ENCODE data around the gene PIP5K1A.
A peak's percentile ranks its signal among the peaks of the same experiment; 100 is the strongest.
"Not testable (repeated sequence)": the region's sequence is repeated elsewhere in the genome, so short reads cannot be mapped to it uniquely, and the experiment has no call there.

PIP5K1A gene, protein sequence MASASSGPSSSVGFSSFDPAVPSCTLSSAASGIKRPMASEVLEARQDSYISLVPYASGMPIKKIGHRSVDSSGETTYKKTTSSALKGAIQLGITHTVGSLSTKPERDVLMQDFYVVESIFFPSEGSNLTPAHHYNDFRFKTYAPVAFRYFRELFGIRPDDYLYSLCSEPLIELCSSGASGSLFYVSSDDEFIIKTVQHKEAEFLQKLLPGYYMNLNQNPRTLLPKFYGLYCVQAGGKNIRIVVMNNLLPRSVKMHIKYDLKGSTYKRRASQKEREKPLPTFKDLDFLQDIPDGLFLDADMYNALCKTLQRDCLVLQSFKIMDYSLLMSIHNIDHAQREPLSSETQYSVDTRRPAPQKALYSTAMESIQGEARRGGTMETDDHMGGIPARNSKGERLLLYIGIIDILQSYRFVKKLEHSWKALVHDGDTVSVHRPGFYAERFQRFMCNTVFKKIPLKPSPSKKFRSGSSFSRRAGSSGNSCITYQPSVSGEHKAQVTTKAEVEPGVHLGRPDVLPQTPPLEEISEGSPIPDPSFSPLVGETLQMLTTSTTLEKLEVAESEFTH

DNA sequence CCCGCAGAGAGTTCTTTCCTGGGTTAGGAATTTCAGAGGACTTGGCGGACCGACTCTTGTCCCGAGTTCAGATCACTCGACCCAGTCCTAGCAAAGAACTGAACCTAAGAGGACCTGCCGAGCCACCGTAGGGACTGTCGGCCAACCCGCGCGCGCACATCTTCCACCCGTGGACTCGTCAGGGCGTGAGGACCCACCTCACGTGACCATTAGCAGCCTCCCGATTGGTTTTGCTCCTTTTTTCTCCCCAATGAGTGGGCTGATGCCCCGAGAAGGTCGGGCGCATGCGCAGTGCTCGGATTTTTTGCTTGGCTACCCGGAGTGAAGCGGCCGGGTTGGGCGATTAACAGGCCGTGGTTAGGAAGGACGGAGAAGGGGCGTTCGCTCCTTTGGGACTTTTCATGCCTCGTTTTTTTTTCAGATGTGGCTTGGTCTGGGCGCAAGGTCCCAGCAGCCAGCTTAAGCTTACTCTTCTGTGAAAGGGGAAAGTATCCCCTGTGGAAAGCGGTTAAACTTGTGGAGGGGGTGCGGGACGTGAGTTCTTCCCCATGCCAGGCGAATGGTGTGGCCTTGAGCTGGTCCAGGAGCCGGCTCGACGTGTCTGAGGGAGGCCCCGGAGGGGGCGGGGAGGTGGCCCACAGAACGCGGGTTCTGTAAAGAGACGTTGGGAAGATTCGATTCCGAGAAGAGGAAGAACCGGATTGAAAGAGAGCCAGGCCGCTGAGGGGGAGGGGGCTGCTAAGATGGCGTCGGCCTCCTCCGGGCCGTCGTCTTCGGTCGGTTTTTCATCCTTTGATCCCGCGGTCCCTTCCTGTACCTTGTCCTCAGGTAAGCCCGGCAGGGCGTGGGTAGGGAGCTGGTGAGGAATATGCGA lies at the start of gene PIP5K1A:
Gene PIP5K1A, plus strand, starts transcription at position 299 of the 874 bp plus-strand sequence. Its CDS starts 445 bp downstream, at position 744.
- DNase-seq, result peak; percentile 98

DNA sequence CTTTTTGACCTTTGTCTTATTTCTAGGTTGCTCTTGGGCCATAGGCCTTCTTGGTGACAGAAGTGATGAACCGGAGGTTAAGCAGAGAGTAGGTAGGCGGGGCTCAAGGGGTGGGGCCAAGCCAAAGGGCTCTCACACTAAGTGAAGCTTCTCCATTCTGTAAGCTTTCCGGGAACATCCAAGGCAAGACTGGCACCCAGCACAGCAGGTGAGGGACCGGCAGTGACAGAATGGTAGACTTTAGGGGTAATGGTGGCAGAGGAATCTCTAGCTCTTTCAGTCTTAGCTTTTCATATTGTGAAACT lies 41.9 kb upstream of the PIP5K1A start, which contains the start of gene TNFAIP8L2:
Gene TNFAIP8L2, plus strand, starts transcription at position 135 of the 305 bp plus-strand sequence. CDS start 2,049 bp downstream, outside the sequence.
- DNase-seq, result peak; percentile 79

DNA sequence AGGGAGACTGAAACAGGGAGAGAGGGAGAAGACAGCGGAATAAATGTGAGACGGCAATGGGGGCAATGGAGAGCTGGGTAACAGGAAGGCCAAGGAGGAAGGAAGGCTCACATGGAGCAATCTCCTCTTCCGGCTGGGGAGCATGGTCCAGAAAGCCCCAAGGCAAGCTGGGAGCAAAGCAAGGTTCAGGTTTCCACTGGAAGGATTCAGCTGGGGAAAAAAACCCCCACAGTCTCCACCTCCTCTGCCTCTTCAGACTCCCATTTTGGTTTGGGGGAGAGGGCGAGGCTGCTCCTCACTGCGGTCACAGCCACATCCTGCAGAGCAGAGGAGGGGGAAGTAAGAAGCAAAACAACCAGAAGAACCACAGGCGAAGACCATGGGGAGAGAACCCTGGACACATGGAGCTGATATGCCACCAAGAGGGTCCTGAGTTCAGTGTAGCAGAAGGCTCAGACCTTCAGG lies 41.3 kb upstream of the PIP5K1A start:
- peak; percentile 45 for DNase-seq

DNA sequence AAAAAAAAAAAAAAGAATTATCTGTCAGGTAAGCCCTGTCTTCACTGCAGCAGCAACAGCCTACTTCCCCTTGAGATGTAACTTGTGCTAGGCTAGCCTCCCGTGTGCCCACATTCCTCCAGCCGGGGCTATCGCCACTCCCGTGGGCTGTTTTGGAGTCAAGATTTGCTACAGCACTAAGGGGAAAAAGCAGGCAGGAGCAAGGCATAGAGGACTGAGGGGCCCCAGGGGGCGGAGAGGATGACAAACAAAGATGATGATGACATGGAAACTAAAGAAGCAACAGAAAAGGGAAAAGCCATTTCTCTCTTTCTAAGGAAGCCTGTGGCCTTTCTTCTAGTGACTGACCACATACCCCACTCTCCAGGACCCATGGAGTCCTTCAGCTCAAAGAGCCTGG lies 40.0 kb upstream of the PIP5K1A start:
- DNase-seq, result peak; percentile 61

DNA sequence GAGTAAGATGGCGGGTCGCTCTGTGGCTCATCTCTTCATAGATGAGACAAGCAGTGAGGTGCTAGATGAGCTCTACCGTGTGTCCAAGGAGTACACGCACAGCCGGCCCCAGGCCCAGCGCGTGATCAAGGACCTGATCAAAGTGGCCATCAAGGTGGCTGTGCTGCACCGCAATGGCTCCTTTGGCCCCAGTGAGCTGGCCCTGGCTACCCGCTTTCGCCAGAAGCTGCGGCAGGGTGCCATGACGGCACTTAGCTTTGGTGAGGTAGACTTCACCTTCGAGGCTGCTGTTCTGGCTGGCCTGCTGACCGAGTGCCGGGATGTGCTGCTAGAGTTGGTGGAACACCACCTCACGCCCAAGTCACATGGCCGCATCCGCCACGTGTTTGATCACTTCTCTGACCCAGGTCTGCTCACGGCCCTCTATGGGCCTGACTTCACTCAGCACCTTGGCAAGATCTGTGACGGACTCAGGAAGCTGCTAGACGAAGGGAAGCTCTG lies 39.6 kb upstream of the PIP5K1A start:
- no peak for DNase-seq

DNA sequence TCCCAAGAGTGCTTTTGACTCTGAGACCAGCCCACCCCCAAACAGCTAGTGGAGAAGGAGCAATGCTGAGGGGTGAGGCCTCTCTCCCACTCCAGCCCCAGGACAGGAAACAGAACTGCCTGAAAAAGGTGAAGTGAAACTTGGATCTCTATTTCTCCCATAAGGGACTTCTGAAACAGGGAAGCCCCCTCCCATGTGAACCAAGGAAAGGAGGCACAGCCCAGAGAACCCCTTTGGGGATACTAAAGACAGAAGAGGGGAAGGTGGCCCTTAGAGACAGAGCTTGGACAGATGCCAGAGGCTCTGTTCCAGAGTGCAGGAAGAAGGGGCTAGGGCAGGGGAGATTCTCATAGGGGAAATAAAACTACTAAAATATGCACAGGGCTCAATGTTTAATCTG lies 39.0 kb upstream of the PIP5K1A start:
- no peak for DNase-seq

DNA sequence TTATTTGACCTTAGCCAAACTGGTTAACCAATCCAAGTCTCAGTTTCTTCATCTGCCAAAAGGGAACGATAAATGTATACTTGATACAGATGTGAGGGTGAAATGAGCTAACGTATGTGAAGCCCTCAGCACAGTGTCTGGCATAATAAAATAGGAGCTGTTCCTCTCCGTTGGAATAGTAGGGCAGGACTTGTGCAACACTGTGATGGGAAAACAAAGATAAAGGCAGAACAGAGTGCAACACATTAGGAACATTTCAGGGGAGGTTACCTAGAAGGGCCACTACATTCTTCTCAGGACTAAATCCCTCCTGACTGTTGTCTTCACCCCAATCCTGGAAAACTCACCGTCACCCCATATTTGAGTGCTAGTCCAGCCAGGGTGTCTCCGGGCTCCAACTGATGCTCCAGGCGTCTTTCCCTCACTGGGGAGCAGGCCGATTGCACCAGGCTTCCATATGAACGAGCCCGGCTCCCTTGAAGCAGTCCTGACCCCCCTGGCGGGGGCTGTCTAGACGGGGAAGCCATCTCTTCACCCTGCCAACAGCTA lies 33.5 kb upstream of the PIP5K1A start:
- DNase-seq, result no peak

DNA sequence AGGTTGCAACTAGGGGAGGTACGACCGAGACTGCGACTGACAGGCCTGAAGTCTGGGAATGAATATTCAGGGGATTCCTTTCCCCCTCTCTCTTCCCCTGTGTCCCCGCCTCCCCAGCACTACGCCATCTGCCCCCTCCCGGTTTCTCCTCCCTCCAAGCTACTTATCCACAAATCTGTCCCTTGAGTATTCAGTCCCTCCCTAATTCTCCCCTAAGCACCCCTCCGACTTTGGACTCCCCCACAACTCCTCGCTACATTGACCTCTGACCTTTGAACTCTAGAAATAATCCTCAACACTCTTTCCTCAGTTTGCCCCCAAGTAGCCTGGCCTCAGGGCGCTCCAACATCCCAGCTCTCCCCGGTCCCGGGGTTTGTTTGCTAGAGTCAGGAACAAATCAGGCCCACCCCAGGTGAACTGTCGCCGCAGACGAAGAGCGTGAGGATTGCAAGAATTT lies 33.0 kb upstream of the PIP5K1A start:
- DNase-seq, result no peak

DNA sequence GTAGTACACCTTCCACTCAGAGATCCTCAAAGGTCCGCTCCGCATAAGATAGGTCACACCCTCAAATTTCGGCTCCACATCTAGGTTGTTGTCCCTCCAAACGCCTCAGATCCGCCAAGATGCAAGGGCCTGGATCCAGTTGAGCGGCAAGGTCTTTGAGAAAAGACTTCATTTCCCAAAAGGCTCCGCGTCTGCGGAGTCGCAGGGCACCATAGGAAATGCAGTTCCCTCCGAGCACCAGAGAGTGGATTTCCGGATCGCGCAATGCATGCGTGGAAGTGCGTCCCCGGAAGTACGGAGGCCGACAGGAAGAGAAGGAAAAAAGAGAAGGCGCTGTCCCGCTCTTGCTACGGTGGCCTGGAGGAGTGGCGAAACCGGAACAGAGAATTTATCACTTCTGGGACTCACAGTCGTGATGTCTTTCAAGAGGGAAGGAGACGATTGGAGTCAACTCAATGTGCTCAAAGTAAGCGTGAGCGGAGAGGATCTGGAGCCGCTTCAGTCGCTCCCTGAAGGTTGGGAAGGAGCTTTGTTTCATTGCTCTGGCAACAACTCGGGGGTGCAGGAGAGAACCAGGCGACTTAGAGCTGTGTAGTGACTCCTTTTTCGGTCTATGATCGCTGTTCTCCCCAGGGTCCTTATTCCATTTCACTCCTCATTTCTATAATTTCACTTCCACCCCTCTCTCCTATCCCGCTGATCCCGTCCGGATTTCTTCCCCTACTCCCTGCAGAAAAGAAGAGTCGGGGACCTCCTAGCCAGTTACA lies 32.4 kb upstream of the PIP5K1A start, which contains the start of the genes LYSMD1 and SCNM1:
Gene LYSMD1, minus strand, starts transcription at position 165 of the 767 bp plus-strand sequence. CDS start 644 bp downstream, outside the sequence.
Gene SCNM1, plus strand, starts transcription at position 407 of the 767 bp plus-strand sequence. Its CDS starts 9 bp downstream, at position 416.
- DNase-seq, result peak; percentile 95

DNA sequence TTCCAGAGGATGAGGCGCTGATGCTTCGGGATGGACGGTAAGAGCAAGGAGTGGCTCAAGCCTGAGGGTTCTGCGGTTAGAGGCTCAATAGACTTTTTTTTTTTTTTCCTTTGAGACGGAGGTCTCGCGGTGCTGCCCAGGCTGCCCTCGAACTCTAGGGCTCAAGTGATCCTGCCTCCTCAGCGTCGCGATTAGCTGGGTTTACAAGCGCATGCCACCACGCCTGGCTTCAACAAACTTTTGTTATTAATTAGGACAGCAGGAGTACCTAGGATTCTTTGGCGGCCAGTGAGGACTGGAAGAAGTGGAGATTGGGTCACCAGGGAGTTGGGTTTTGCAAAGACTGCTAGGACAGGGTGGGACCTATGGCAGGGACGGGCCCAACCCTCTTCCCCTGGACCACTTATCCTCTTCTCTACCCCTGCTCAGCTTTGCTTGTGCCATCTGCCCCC lies 31.8 kb upstream of the PIP5K1A start:
- no peak for DNase-seq

DNA sequence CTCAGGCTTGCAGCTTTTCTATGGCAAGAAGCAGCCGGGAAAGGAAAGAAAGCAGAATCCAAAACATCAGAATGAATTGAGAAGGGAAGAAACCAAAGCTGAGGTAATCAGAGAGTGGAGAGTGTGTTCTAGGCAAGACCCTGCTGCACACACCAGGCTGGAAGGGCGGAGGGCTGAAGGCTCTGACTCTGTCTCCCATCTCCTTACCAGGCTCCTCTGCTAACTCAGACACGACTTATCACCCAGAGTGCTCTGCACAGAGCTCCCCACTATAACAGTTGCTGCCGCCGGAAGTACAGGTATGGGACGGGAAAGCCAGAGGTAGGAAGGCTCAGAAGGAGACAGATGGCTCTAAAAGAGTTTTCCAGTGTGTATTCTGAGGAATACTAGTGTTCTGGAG lies 31.2 kb upstream of the PIP5K1A start:
- DNase-seq, result no peak

DNA sequence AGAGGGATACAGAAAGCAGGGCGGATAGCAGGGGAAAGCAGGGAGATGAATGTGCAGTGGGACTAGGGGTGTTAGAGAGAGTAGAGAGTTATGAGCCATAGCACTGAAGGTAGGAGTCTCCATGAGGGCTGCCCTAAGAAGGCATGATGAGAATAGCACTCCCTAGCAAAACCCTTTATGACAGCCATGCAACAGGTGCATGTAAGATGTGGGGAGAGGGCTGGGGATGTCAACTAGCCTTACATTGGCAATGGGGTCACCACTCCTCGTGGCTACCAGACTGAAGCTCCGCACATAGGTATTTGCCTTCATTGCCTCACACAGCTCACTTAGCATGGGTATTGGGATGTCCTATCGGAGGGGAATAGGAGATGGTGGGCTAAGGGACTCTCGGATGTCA lies 27.2 kb upstream of the PIP5K1A start:
- no peak for DNase-seq

DNA sequence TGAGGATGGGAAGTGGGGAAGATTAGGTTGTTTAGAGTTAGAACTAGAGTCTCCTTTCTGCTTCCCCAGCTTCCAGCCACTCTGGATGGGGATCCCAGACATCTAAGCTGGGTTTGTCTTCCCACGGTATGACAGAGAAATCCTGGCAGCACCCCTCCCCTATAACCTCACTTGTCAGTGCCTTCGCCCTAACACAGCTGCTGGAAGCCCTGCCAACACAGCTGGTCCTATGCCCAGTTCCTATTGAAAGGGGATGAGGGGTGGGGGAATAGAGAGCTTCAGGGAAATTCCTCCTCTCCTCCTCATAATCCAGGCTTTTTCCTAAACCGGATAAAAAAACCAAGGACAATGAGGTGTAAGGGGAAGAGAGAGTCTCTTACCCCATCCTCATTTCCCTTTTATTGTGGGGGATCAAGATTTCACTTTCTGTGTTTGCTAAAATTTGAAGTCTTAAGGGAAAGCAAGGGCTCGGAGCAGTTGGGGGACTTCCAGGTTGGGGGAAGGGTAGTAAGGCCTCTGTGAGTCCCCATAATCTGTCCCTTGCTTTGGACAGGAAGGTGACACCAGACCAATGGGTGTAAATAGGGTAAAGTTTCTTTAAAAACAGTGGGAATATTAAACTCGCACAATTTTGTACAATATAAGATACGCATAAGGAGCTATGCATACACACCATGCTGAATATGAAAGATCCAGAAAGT lies 23.2 kb upstream of the PIP5K1A start:
- DNase-seq, result no peak

DNA sequence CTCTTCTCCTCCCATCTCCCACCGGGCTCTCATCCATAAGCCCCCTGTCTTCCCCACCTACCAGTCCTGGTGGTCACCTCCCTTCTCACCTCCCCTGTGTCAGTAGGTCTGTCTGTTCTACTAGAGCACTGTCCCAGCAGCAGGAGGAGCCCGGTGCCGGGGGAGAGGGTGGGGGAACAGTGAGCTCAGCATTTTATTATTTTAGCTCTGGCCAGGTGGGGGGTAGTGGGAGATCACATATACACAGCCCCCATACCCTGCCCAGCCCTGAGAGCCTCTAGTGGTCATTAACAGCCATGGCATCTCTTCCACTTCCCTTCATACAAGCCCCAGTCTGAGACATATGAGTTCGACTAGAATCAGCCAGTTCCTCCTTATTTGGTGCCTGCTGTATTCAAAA lies 22.5 kb upstream of the PIP5K1A start, which contains the start of gene TMOD4:
Gene TMOD4, minus strand, starts transcription at position 119 of the 400 bp plus-strand sequence. CDS start 1,106 bp downstream, outside the sequence.
- no peak for DNase-seq

DNA sequence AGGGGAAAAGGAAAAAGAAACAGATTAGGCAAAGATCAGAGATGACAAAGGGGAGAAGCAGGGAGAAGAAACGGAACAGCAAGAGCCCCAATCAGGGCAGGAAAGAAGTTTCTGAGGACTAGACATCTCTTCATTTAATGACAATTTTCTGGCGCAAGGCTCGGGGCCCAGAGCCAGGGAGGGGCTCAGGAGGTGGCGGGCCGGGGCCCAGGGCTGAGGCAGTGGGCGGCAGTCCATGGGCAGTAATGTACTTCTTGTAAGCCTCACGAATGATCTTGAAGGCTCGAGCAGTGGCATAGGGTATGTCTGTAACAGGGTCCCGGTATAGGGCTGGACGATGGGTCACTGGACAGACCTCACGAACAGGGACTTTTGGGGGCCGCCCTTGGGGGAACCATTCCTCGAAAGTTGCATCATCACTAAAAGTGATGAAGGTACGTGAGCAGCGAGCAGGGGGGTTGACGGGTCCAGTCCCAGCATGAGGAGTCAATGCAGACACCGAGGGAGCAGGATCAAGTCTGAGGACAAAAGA lies 21.8 kb upstream of the PIP5K1A start:
- DNase-seq, result no peak

DNA sequence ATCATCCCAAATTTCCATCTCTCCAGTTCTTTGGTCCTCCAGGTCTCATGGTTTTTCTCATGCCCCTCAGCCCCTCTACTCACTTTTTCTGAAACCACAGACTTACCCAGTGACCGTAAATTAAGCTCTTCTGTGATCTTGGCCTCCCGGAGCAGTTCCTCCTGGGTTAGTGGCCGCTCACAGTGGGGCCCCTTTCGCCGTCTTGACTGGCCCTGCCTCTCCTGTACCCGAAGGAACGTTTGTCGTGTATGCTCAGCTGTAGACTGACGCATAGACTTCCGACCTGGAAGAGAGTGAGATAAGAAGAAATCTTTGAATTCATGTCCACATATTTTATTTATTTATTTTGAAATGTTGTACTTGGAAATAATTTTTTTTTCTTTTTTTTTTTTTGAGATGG lies 14.1 kb upstream of the PIP5K1A start:
- DNase-seq, result no peak

DNA sequence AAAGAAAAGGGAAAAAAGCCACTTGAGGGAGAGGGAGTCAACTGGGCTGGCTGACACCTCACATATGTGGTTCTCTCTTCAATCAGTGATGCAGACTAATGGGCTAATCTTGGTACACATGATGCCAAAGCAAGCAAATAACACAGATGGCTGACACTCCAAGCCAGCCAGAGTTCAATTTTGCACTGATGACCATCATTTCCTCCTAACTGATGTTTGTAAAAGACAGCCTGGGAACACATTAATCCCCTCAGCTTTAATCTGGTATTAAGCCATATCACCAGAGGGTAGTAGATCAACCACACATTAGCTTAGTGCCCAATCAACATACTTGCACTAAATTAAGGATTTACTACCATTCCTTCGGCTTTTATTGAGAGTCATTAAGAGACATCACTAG lies 11.1 kb upstream of the PIP5K1A start:
- no peak for DNase-seq

DNA sequence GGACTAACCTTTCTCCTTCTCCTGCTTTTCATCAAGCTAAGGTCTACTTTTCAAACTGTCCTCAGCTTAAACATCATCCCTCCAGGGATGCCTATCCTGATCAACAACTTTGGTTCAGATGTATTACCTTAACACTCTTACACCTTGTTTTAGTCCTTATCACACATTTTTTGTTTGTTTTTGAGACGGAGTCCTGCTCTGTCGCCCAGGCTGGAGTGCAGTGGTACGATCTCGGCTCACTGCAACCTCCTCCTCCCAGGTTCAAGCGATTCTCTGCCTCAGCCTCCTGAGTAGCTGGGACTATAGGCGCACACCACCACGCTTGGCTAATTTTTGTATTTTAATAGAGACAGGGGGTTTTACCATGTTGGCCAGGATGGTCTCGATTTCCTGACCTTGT lies 9.7 kb upstream of the PIP5K1A start:
- DNase-seq, result not testable (repeated sequence)

DNA sequence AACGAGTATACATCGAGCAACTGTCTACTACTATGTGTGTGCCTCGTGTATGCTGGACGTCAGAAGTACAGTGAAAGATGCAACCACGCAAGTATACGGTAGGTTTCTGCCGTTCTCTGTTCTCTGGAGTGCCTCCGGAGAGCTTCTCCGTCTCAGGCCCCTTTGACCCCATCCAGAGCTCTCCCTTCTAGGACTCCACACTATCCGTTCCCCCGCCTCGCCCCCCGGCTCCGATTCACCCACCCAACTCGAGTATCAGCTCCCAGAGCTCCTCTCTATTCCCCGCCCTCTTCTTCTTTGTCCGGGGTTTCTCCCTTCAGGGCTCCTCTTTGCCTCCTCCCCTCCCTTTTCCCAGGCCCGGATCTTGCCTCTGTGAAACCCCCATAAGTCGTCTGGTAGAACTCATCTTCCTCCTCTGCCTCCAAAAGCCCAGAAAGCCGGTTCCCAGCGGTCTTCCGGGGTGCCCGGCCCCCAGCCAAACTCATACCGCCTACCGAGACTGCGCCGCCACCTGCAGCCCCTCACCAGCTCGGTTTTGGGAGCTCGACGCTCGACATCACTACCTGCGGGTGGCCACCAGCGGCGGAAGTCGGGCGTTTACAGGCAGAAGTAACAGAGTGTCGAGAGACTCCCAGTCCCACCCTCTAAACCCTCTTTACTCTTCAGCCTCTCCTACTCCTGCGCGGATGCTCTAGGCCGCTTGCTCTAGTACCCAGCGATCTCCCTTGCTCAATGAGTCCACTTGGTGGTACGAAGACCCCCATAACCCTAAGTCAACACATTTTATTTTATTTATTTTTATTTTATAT lies 8.5 kb upstream of the PIP5K1A start, which contains the start of gene VPS72:
Gene VPS72, minus strand, starts transcription at position 561 of the 809 bp plus-strand sequence. Its CDS starts 76 bp downstream, at position 485.
- DNase-seq, result peak; percentile 88
